HG03159 (cell line): ENCODE data around the gene SFMBT2.
"Not testable (repeated sequence)": the region's sequence is repeated elsewhere in the genome, so short reads cannot be mapped to it uniquely, and the experiment has no call there.

Experiments
- ATAC-seq: cut with Tn5 transposase; IDR thresholded peaks from one replicate; pipeline ENCODE4 v1.9.1; 2021; ENCODE audit warnings: mild to moderate bottlenecking, moderate library complexity; ENCODE audit not compliant: unreplicated experiment

The SFMBT2 gene

DNA sequence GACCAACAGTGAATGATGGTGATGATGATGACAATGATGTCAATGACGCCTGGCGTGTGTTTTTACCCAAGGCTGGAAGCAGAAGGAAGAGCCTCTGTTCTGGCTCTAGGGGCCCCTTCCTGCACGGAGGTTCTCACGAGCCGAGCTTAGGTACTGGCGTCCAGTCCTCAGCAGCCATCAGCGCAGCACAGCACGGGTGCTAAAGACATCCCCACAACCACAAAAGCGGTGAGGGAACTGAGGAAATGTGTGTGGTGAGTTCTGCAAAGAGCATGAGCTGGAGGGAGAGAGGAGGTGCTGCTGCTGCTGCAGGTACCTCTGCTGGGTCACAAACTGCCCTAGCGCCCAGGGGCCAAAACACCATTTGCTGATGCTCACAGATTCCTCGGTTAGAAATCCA, 81.6 kb downstream of the SFMBT2 start:
- ATAC-seq, result no peak

DNA sequence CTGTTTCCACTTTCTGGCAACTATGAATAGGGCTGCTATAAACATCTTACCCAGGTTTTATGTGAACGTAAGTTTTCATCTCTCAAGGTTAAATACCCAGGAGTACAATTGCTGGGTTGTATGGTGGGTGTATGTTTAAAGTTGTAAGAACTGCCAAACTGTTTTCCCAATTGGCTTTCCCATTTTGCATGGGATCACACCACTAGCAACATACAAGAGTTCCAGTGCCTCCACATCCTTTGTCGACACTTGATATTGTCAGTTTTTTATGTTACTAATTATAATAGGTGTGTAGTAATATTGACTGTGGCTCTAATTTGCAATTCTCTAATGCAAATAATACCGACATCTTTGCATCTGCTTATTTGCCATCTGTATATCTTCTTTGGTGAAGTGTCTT, 82.9 kb downstream of the SFMBT2 start:
- ATAC-seq, result no peak

GRCh38 chr10:7322623-7323022, 88.2 kb downstream of the SFMBT2 start:
- ATAC-seq, result no peak

DNA sequence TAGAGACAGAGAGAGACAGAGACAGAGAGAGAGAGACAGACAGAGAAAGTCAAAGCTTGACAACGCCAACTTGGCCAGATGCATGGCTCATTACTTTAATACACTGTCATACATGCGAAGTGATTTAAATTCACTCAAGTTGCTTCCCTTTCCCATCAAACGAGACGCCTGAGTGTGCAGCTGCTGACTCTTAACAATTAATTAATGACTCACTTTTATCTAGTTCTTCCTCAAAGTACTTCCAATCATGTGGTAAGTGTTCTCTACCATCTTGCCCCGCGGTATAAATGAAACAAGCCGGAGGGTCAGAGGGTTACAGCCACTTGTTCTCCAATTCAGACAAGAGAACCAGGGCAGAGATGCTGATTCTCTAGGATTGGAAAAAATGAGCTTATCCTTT, 90.8 kb downstream of the SFMBT2 start:
- no peak for ATAC-seq

- ATAC-seq, result no peak
Measured at GRCh38 chr10:7319632-7320031, 91.2 kb downstream of the SFMBT2 start.

DNA sequence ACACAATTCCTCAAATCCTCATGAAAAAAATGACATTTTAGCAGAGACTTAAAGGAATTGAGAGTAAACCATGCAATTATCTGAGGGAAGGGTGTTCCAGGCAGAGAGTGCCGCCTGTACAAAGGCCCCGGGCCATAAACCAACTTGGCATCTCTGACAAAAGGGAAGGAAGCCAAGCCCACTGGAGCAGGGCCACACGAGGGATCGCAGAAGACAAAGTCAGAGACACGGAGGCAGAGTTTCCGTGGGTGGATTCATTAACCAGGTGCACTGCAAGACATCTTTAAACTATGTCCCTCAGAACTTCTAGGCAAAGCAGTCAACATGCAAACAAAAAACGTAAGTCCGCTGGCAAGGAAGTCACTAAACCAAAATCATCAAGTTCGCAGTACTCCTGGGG, 92.0 kb downstream of the SFMBT2 start:
- ATAC-seq, result no peak

- ATAC-seq, result no peak
Measured at GRCh38 chr10:7317786-7318446, 92.9 kb downstream of the SFMBT2 start.

- no peak for ATAC-seq
Measured at GRCh38 chr10:7316839-7317238, 94.0 kb downstream of the SFMBT2 start.

GRCh38 chr10:7315906-7316305, 94.9 kb downstream of the SFMBT2 start:
- no peak for ATAC-seq

DNA sequence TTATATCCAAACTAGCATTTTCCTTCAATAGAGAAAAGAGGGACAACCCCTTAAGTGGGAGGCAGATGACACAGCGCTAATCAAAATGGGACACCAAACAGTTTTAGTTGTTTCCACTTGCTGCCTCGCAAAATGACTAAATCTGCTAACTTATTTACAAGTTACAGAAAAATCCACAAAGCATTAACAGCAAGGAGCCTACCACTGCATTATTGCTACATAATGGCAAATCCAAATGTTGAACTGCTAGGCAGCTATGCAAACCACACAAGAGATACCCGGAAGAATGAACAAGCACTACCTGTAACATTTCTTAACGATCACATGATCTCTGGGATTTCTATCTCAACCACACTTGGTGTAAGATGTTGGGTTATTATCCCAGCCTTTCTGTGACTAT, 96.7 kb downstream of the SFMBT2 start:
- no peak for ATAC-seq

- no peak for ATAC-seq
Measured at GRCh38 chr10:7312488-7312857, 98.4 kb downstream of the SFMBT2 start.

DNA sequence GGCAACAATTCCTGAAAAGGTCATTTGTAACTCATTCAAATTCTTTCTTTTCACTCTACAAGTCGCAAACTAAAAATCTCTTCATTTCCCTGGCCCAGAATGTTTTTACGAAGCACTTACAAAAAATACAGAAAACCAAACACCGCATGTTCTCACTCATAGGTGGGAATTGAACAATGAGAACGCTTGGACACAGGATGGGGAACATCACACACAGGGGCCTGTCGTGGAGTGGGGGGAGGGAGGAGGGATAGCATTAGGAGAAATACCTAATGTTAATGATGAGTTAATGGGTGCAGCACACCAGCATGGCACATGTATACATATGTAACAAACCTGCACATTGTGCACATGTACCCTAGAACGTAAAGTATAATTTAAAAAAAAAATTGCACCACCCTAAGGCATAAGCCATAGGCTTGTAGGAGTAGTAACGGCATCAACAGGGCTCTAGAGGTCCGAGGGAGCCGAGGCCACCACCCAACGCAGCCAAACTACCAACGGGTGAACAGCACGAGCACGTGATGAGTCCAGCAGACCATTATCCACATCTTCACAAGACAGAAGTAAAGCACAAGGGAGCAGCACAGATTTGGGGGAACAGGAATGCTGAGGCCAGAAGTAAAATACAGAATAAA, 98.9 kb downstream of the SFMBT2 start:
- ATAC-seq, result not testable (repeated sequence)

- no peak for ATAC-seq
Measured at GRCh38 chr10:7311218-7311849, 99.5 kb downstream of the SFMBT2 start.

DNA sequence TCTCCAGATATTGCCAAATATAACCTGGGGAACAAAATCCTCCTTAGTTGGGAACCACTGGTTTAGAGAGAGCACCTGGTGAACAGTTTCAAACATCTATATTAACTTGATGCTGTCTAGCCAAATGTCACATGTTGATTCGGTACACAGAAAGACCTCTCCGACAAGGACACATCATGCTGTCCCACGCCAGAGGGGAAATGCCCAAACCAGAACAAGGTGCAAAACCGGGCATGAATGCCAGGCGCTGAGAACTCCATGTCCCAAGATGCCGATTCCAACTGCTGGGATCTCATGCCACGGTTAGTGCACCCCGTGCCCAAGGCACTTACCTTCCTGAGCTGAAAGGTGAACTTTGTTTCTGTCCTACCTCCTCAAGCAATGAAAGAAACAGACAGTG, 100.8 kb downstream of the SFMBT2 start:
- no peak for ATAC-seq

DNA sequence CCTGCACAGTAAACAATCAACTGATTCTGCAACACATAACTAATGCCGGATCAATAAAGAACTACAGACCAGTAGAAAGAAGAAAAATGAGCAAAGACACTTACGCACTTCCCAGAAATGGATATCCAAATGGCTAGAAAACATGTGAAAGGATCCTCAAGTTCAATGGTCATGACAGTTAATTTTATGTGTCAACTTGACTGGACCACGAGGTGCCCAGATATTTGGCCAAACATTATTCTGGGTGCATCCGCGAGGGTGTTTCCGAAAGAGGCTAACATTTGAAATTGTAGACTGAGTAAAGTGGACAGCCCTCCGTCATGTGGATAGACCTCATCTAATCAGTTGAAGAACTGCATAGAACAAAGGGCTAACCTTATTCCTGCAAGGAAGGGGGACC, 102.0 kb downstream of the SFMBT2 start:
- no peak for ATAC-seq

DNA sequence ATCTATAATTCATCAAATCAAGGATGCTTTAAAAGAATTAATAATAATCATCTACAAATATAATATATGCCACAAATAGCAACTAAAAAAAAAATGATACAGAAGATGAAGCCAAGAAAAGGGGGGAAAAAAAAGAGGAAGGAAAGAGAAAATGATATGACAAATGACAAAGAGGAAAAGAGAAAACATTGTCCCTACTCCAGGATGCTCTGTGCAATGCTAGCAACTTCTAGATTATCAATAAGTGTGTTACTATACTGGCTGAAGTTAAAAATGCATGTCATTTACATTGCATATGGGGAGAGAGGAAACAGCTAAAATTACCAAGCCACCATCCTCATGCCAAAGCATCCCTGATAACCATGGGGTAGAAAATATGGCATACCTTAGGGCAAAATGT, 104.2 kb downstream of the SFMBT2 start:
- no peak for ATAC-seq

DNA sequence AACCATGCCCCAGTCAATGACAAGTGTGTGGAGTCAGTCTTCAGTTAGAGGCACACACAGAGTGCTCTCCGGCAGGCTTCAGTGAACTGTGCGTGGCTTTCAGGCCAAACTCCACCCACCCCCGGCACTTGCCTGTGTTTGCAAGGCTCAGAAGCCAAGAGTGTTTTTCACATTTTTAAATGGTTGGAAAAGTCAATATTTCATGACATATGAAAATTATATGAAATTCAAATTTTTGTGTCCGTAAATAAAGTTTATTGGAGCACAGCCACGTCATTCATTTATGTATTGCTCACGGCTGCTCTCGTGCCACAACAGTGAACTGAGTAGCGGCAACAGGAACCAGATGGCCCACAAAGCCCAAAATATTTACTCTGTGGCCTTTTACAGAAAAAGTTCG, 104.7 kb downstream of the SFMBT2 start:
- no peak for ATAC-seq

GRCh38 chr10:7305053-7305452, 105.8 kb downstream of the SFMBT2 start:
- no peak for ATAC-seq

GRCh38 chr10:7304110-7304509, 106.7 kb downstream of the SFMBT2 start:
- no peak for ATAC-seq

DNA sequence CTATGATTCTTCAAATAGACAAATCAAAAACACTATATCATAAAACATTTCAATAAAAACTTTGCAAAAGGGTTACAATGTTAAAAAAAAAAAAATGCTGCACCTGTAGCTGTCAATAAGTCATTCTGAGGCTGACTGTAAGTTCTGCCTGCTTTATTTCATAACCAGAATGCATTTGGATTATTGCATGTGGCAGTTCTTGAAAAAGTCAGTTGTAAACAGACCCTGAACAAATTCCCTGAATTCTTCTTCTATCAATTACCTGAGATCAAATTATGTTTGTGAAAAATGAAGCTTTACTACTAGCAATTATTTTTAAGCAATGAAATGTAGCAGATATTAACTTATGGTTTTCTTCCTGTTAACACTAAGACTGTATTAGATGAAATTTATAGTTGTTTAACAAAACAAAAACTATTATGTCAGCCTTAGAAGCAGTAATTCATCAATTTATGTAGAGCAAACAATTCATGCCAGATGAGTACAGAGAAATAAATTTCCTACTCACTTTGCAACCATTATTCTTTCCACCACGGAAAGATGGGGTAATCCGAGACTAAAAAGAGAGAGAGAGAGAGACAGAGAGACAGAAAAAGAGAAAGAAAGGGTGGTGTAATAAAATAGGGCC, 107.8 kb downstream of the SFMBT2 start:
- ATAC-seq, result no peak

- no peak for ATAC-seq
Measured at GRCh38 chr10:7302392-7302906, 108.4 kb downstream of the SFMBT2 start.
